HG02840 (cell line): ENCODE measurements around the gene SOCS7.

Experiments
- ATAC-seq: cut with Tn5 transposase; IDR thresholded peaks from one replicate; pipeline ENCODE4 v1.9.1; 2021; ENCODE audit warnings: mild to moderate bottlenecking, moderate library complexity, moderate number of reproducible peaks; ENCODE audit not compliant: unreplicated experiment, low FRiP score

The SOCS7 gene

DNA sequence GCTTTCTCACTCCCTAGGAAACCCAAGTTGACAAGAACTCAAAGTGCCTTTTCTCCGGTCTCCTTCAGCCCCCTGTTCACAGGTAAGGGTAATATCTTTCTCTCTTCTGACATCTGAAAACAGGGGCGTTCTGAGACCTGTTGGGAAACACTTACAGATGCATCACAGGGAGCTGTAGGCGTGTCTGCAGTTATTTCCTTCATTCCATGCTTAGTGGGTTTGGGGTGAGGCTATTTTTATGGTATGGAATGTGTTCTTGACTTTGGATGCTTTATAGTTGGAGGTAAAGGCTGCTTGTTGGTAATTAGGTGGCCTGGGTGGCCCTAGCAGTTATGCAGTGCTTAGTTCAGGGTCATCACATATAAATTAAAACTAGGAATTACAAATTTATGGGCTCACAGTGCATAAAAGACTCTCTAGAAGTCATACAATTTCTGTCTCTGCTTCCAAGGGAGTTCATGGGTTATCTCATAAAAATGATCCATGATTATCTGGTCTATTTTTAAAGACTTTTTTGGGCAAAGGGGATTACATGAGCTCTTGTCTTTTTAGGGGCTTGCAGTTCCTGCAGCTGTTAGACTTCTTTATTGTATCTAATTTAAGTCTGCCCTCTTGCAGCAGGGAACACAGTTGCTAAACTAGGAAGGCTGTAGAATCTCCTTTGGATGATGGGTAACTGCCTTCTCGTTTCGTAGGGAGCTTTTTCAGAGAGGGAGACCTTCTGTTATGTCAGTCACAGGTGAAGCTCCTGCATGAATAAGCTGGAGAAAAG, 10.2 kb downstream of the SOCS7 start:
- no peak for ATAC-seq

DNA sequence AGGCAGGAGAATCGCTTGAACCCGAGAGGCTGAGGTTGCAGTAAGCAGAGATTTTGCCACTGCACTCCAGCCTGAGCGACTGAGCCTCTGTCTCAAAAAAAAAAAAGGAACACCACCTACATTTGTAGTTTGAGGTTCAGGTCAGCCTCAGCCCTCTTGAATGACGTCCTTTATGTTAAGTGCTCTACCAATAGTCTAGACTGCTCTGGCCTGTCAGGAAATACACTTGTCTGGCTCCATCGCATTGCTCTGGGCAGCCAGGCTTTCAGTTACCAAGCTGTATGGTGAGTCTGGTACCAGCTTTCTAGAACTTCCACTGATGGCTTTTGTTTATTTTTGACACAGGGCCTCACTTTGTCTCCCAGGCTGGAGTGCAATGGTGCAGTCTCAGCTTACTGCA, 11.4 kb downstream of the SOCS7 start:
- no peak for ATAC-seq

GRCh38 chr17:38364741-38365140, 13.1 kb downstream of the SOCS7 start:
- ATAC-seq, result no peak

GRCh38 chr17:38369124-38369886, 17.7 kb downstream of the SOCS7 start:
- ATAC-seq, result no peak

DNA sequence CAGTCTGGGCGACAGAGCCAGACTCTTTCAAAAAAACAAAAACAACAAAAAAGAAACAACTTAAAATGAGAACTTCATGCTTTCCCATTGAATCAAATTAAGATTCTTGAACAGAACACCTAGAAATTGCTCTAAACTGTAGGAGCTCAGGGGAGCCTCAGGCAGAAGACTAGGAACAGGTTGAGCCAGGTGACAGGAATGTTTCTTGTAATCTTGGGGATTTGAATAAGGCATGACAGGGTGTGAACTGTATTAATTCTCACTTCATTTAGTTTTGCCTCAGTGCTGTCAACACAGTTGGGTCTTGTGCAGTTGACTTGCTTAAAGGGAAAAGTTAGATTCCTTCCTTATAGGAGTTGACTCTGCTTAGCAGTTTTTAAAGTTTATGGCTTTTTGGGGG, 27.8 kb downstream of the SOCS7 start:
- ATAC-seq, result no peak

DNA sequence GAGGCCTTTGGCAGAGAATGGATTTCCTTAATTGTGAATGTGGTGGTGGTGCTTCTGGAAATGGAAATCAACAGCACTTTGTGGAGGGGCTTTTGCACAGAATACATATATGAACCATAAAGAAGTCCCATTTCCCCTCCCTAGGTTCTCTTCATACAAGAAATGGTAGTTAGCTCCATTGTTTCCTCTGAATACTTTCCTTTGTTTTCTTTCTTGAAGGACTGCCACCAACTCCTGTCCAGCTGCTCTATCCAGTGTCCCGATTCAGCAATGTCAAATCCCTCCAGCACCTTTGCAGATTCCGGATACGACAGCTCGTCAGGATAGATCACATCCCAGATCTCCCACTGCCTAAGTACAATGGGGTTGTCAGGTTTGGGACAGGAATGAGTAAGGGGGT, 43.4 kb downstream of the SOCS7 start:
- no peak for ATAC-seq

DNA sequence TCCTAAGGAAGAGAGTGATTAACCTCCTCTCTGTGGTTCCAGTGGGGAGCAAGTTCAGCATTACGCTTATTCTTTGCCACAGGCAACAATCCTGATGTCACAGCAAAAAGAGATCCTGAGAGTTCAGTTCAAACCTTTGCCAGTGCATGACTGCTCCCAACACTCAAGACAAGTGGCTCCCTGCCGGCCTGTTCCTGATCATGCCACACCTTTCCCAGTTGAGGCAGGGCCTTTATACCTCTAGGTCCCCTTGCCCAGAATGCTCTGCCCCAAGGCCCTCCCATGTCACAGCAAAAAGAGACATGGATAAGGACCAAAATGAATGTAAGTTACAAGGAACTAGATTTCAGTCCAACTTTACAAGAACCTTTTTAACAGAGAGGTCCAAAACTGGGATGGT, 45.6 kb downstream of the SOCS7 start:
- ATAC-seq, result no peak

DNA sequence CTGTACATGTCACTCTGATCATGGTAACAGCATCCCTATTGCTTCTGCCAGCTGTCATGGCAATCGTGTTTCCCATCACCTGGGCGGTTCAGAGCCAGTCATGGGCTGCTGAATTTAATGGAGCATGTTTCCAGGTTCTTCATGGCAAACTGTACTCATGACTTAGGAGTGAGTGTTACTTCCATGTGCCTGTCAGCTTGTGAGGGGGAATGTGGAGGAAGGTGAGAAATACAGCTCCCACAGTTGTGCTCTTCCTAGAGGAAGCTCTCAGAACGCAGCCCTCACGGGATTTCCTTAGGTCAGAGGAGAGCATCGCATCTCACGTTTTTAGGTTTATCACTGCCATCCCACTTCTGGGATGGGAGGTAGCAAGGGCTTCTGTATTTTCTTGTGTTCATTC, 48.6 kb downstream of the SOCS7 start:
- ATAC-seq, result no peak

- no peak for ATAC-seq
Measured at GRCh38 chr17:38401459-38401858, 49.8 kb downstream of the SOCS7 start.

DNA sequence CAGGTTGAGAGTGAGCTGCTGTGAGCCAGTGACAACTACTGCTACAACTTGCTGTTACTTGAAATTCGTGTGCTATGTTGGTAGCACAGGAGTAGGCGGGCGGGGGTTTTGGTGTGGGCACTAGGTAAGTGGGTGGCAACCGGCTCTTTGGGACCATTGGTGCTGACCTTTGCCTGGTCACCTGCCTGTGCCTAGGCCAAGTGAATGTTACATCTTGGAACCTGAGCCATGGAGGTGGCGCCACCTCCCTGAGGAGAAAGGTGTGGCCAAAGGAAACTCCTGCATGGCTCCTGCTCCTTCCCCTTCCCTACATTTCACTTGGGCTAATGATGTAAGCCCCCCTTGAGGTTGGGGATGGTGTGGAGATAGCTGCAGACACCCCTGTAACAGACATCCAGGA, 51.3 kb downstream of the SOCS7 start:
- no peak for ATAC-seq

GRCh38 chr17:38403491-38403890, 51.8 kb downstream of the SOCS7 start:
- ATAC-seq, result no peak

- ATAC-seq, result no peak
Measured at GRCh38 chr17:38404174-38404943, 52.7 kb downstream of the SOCS7 start.

DNA sequence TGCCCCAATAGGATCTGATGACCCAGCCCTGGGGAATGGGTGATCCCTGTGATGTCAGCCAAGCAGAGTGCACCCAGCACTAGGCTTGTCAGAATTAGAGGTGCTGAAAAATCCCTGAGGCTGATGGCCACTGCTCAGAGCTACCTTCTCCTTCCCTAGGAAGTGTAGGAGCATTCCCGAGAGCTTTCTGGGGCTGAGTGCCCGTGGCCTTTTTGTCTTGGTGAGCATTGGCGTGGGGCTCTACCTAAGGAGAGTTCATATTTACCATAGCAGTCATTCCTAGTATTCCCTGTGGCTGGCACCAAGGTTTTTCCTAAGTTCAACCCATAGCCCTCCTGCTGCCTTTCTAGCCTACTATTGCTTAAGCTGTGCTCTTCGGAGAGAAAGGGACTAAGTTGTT, 54.0 kb downstream of the SOCS7 start:
- no peak for ATAC-seq

DNA sequence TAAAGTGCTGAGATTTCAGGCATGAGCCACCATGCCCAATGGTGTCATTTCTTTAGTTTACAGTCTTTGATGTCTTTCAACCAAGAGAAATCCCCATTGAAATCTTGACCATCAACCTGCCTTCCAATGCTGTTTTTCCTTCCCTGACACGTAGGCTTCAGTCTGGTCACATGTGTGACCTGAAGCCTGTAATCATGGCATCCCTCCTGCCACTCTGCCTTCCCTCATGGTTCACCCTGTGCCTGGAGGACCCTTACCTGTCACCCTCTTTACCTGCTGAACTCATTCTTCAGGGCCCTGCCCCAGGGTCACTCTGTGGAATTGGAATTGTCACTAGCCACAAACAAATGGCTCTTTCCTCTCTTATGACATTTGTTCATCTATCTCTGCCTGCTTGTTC, 58.6 kb downstream of the SOCS7 start:
- ATAC-seq, result no peak

GRCh38 chr17:38415250-38416194, 63.9 kb downstream of the SOCS7 start:
- no peak for ATAC-seq

- no peak for ATAC-seq
Measured at GRCh38 chr17:38416840-38417209, 65.2 kb downstream of the SOCS7 start.

- ATAC-seq, result no peak
Measured at GRCh38 chr17:38417210-38417951, 65.7 kb downstream of the SOCS7 start.

DNA sequence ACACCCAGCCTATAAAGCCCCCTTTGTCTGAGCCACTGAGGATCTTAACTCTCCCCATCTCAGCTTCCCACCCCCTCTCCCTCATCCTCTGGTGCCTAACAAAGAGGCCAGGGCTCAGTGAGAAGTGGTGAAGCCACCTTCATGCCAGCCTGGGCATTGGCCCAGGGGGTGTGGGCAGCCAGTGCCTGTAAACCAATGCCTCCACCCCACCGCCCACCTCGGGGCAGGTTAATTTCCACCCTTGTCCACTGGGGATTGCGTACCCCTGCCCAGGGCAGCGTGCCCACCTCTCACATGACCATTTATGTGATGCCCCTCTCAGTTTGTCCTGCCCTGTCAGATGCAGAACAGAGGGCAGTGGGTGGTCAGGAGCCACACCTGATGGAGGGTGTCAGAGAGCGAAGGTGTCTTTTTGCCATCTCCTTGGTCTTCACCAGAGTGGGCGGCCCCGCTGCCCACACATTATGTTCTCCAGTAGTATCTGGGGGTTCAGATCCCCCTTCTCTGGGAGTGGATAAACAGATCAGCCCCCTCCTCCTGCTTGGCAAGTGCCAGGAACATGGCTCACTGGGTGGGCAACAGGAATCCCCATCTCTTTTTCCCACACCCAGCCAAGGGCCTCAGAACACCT, 66.5 kb downstream of the SOCS7 start:
- no peak for ATAC-seq
